Uterus (tissue), 4 donors: ENCODE measurements around the gene FABP7. TPM values are rescaled to one million over a fixed set of nuclear protein-coding genes. Genes with fewer than 3 reads are reported as not detected.
A peak's percentile ranks its signal among the peaks of the same experiment; 100 is the strongest.

Source experiments
- DNase-seq, 2 donors: peaks; one replicate each; pipeline ENCODE4 v3.0.0-alpha.2; 2019 to 2020
- H3K27ac ChIP-seq, 2 donors: fragments of 200-600 bp; sonication (generic); 1 replicate in 1 of 2; 2 replicates in 1 of 2; pipeline ENCODE4 v1.5.1; 2016 to 2018
- H3K27me3 ChIP-seq, 2 donors: fragments of 200-600 bp; sonication (generic); one replicate each; pipeline ENCODE4 v1.5.1; 2018 to 2019; ENCODE audit warnings: control low read depth in 1 of 2
- H3K36me3 ChIP-seq, 2 donors: fragments of 200-600 bp; sonication (generic); one replicate each; pipeline ENCODE4 v1.5.1; 2019; ENCODE audit warnings: control low read depth in 1 of 2
- H3K4me1 ChIP-seq, 2 donors: fragments of 200-600 bp; sonication (generic); one replicate each; pipeline ENCODE4 v1.5.1; 2018 to 2019; ENCODE audit warnings: control low read depth in 1 of 2
- H3K4me3 ChIP-seq, 2 donors: fragments of 200-600 bp; sonication (generic); 1 replicate in 1 of 2; 2 replicates in 1 of 2; pipeline ENCODE4 v1.5.1; 2018 to 2019; ENCODE audit warnings: mild to moderate bottlenecking in 1 of 2
- H3K9me3 ChIP-seq, 2 donors: fragments of 200-600 bp; sonication (generic); one replicate each; pipeline ENCODE4 v1.5.1; 2019; ENCODE audit warnings: control low read depth in 1 of 2
- CTCF ChIP-seq, 4 experiments: fragments of 200-600 bp in 2 of 4; fragments of 450-650 bp in 2 of 4; sonication (generic) in 2 of 4; IDR thresholded peaks; one replicate each; pipeline ENCODE4 v1.5.1; 2016 to 2019; ENCODE audit warnings: antibody characterized with exemption in 4 of 4, mild to moderate bottlenecking in 2 of 4, moderate library complexity in 1 of 4
- POLR2A ChIP-seq, 2 donors: fragments of 450-650 bp; IDR thresholded peaks; one replicate each; pipeline ENCODE4 v1.6.1; 2016; ENCODE audit warnings: antibody characterized with exemption in 2 of 2, mild to moderate bottlenecking in 1 of 2, moderate library complexity in 1 of 2
- intact Hi-C: fragments of 100-400 bp; cut with DNase I; formaldehyde crosslinking; loops from one replicate; pipeline ENCODE4 v1.15.1; 2023; ENCODE audit warnings: low total_unique reads
- total RNA-seq, 4 donors: library from RNA; depleted of rRNA in 3 of 4; stranded (reverse); fragments of >200 nt in 3 of 4; gene quantifications; one replicate each; pipeline versions ENCODE4 v1.1.0 to v1.2.4, GENCODE V29; 2014 to 2023
- donor health status: DM: yes; HTN: yes; CAD: no.

FABP7 gene
- total RNA-seq, 4 donors from 2014 or later: 0.76 TPM; not detected in 3

- H3K4me1 ChIP-seq: no peaks in the 10 kb centered on the region
- peak within 1 kb of the TSS; percentile 94 to 98 for H3K27ac ChIP-seq
- intact Hi-C loops: no loop called here
- peak; percentile 76 to 78 for DNase-seq
- no peaks in the 10 kb centered on the region for H3K9me3 ChIP-seq
- H3K4me3 ChIP-seq: peak within 1 kb of the TSS; percentile 60 to 73
- TF ChIP-seq CTCF (IDR thresholded peaks at IDR 0.05) (peak; percentile 34 to 59 (median 44)), POLR2A (IDR thresholded peaks at IDR 0.05) (peak in 1 of 2 donors; percentile 58)
- no peaks in the 10 kb centered on the region for H3K36me3 ChIP-seq
- no peaks in the 10 kb centered on the region for H3K27me3 ChIP-seq
Observed at GRCh38 chr6:122789182-122790027, 9.9 kb downstream of the FABP7 start, which contains the start of gene SMPDL3A. TSS of gene SMPDL3A (plus strand) at chr6:122789258. CDS start at chr6:122789347, 89 bp downstream.

- Histone ChIP-seq H3K4me3 (peak overlapping the region; percentile 60 to 73), H3K4me1 (no peaks in the 10 kb centered on the region), H3K27me3 (no peaks in the 10 kb centered on the region), H3K36me3 (no peaks in the 10 kb centered on the region), H3K9me3 (no peaks in the 10 kb centered on the region), H3K27ac (peak overlapping the region; percentile 94 to 98)
- no peak for DNase-seq
- no peak for TF ChIP-seq CTCF (IDR thresholded peaks at IDR 0.05)
- TF ChIP-seq POLR2A (IDR thresholded peaks at IDR 0.05): no peak
- intact Hi-C loops: no loop called here
Observed at GRCh38 chr6:122790028-122790422, 10.5 kb downstream of the FABP7 start.

GRCh38 chr6:122790423-122791309 lies 11.2 kb downstream of the FABP7 start:
- no peak for TF ChIP-seq CTCF (IDR thresholded peaks at IDR 0.05)

GRCh38 chr6:122791310-122791679 lies 11.8 kb downstream of the FABP7 start:
- H3K36me3 ChIP-seq: no peaks in the 10 kb centered on the region
- H3K4me3 ChIP-seq: no peak overlapping the region
- no peak for TF ChIP-seq CTCF (IDR thresholded peaks at IDR 0.05)
- TF ChIP-seq POLR2A (IDR thresholded peaks at IDR 0.05): no peak
- intact Hi-C loops: no loop called here
- H3K4me1 ChIP-seq: no peaks in the 10 kb centered on the region
- H3K9me3 ChIP-seq: no peaks in the 10 kb centered on the region
- H3K27ac ChIP-seq: peak overlapping the region; percentile 94 to 98
- DNase-seq: no peak
- no peaks in the 10 kb centered on the region for H3K27me3 ChIP-seq

More at GRCh38 chr6:122790423-122791309, 11.2 kb downstream of the FABP7 start:
- peak overlapping the region; percentile 60 to 73 for H3K4me3 ChIP-seq
- no peaks in the 10 kb centered on the region for H3K36me3 ChIP-seq
- H3K4me1 ChIP-seq: no peaks in the 10 kb centered on the region
- intact Hi-C loops: no loop called here
- no peak for DNase-seq
- H3K9me3 ChIP-seq: no peaks in the 10 kb centered on the region
- no peaks in the 10 kb centered on the region for H3K27me3 ChIP-seq
- H3K27ac ChIP-seq: peak overlapping the region; percentile 94 to 98
